DOHH2 (cell line): Measurements from ENCODE around the gene MID2.

Source experiments
- CTCF ChIP-seq: fragments of 200-600 bp; sonication (generic); IDR thresholded peaks from one replicate; pipeline ENCODE4 v1.5.1; 2014; ENCODE audit warnings: antibody characterized with exemption, mild to moderate bottlenecking, low read depth, low read length; ENCODE audit not compliant: poor library complexity, severe bottlenecking
- EZH2phosphoT487 ChIP-seq: fragments of 200-600 bp; sonication (generic); IDR thresholded peaks from 2 replicates; pipeline ENCODE4 v1.6.1; 2017; ENCODE audit warnings: borderline replicate concordance, mild to moderate bottlenecking, antibody characterized with exemption, low read length, moderate library complexity, mixed read lengths

DNA sequence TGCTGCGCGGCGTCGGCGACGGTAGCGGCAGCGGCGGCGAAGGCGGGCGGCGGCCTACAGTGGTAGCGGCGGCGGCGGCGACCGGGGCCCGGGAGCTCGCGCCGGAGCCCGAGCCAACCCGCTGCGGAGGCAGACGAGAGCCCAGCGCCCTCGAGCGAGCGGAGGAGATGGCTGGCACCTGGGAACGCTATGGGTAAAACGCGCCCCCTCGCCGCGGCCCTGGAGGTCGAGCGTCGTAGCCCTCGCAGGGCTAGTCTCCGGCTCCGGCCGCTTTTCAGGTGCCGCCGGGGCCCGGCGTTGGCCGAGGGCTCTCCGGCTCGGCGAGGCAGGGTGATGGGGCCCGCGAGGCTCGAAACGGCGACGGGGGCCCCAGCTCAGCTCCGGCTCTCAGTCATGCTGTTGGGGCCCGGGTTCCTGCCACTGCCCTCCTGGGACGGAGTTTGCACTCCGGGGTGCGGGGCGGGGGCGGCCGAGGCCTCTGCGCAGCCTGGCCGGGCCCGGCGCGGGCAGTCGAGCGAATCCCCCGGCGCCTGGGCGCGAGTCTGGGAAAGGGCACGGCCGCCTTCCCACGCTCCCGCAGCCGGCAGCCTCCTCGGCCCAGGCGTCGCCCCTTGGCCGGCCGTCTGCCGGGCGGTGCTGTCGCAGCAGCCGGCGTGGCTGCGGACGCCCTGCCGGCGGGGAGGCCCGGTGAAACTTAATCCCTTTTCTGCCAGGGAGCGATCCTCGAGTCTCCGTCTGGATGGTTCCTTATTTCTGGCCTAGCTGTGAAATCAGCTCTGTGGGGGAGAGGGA is 768 bp downstream of the MID2 start:
- TF ChIP-seq CTCF (no peak), EZH2phosphoT487 (no peak; the same call in 1 of the 2 replicates)
